ENCODE measurements around the gene KCNN3.

DNA sequence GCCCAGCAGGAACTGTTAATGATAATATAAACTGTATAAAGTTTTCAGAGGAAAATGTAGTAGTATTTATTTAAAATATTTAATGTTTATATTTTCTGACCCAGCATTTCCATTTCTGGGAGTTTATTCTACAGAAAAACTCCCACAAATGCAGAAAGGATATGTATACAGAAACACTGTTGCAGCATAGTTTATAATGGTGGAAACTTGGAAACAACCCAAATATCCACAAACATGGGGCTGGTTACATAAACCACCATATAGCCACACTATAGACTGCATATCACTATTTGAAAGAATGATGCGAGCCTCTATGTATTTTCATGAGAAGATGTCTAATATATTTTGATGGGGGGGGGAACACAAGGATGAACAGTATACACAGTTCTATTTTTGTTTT lies 31.5 kb upstream of the KCNN3 start:
- TF ChIP-seq MXI1 (IDR thresholded peaks at IDR 0.05; ENCODE audit: borderline replicate concordance, low read depth, low read length), result no peak
- TF ChIP-seq, protein P1, sequence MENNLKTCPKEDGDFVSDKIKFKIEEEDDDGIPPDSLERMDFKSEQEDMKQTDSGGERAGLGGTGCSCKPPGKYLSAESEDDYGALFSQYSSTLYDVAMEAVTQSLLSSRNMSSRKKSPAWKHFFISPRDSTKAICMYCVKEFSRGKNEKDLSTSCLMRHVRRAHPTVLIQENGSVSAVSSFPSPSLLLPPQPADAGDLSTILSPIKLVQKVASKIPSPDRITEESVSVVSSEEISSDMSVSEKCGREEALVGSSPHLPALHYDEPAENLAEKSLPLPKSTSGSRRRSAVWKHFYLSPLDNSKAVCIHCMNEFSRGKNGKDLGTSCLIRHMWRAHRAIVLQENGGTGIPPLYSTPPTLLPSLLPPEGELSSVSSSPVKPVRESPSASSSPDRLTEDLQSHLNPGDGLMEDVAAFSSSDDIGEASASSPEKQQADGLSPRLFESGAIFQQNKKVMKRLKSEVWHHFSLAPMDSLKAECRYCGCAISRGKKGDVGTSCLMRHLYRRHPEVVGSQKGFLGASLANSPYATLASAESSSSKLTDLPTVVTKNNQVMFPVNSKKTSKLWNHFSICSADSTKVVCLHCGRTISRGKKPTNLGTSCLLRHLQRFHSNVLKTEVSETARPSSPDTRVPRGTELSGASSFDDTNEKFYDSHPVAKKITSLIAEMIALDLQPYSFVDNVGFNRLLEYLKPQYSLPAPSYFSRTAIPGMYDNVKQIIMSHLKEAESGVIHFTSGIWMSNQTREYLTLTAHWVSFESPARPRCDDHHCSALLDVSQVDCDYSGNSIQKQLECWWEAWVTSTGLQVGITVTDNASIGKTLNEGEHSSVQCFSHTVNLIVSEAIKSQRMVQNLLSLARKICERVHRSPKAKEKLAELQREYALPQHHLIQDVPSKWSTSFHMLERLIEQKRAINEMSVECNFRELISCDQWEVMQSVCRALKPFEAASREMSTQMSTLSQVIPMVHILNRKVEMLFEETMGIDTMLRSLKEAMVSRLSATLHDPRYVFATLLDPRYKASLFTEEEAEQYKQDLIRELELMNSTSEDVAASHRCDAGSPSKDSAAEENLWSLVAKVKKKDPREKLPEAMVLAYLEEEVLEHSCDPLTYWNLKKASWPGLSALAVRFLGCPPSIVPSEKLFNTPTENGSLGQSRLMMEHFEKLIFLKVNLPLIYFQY (CRISPR knock-in tag; IDR thresholded peaks at IDR 0.05; ENCODE audit: borderline replicate concordance), result no peak

All from HepG2 (cell line).